GM12891 (cell line): ENCODE measurements around the gene ABRACL.
"Not testable (repeated sequence)": the region's sequence is repeated elsewhere in the genome, so short reads cannot be mapped to it uniquely, and the experiment has no call there.

ENCODE experiments used
- DNase-seq: peaks from one replicate; pipeline ENCODE4 v3.0.0; 2011; ENCODE audit warnings: low spot score; ENCODE audit not compliant: insufficient read length
- FAIRE-seq: peaks from 2 replicates; lab custom pipeline; 2011; peaks lifted over from hg19 to GRCh38; lab: Jason Lieb, UNC
- PAX5 ChIP-seq: IDR thresholded peaks from 2 replicates; pipeline ENCODE4 v1.6.1; 2011; ENCODE audit warnings: low read length, moderate library complexity, mild to moderate bottlenecking; ENCODE audit not compliant: insufficient read depth, severe bottlenecking
- POLR2A ChIP-seq: IDR thresholded peaks from 2 replicates; pipeline ENCODE4 v1.6.1; 2011; ENCODE audit warnings: low read depth, low read length, control low read depth
- POLR2AphosphoS5 ChIP-seq: IDR thresholded peaks from 2 replicates; pipeline ENCODE4 v1.6.1; 2011; ENCODE audit warnings: low read depth, low read length, control low read depth
- POU2F2 ChIP-seq: IDR thresholded peaks from 2 replicates; pipeline ENCODE4 v1.6.1; 2011; ENCODE audit warnings: low read depth, mild to moderate bottlenecking, control low read depth, low read length, moderate library complexity
- SPI1 ChIP-seq: IDR thresholded peaks from 2 replicates; pipeline ENCODE4 v1.6.1; 2011; ENCODE audit warnings: low read depth, low read length, control low read depth
- TAF1 ChIP-seq: IDR thresholded peaks from 2 replicates; pipeline ENCODE4 v1.6.1; 2011; ENCODE audit warnings: low read depth, low read length, control low read depth

ABRACL gene

DNA sequence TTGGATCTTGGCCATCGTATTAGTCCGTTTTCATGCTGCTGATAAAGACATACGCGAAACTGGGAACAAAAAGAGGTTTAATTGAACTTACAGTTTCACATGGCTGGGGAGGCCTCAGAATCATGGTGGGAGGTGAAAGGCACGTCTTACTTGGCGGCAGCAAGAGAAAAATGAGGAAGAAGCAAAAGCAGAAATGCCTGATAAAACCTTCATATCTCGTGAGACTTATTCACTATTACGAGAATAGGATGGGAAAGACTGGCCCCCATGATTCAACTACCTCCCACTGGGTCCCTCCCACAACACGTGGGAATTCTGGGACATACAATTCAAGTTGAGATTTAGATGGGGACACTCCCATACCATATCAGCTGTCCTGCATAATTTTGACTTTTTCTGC, 20.4 kb upstream of the ABRACL start:
- no peak for FAIRE-seq
- TF ChIP-seq POU2F2 (no peak), PAX5 (no peak), POLR2A (no peak), POLR2AphosphoS5 (no peak), TAF1 (no peak), SPI1 (no peak)
- no peak for DNase-seq

DNA sequence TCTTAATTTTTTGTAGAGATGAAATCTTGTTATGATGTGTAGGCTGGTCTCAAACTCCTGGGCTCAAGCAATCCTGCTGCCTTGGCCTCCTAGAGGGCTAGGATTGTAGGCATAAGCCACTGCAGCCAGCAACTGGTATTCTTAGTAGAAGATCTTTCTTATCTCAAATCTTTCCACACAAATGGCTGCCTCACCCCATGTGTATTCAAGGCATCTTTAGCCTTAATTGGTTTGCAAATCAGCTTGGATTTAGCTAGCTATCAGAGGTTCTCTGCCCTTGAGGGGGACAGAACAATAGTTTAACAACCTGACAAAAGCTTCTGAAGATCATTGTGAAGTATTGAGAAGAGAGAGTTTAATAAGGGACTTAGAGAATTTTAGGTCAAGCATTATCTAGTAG, 17.9 kb upstream of the ABRACL start:
- no peak for DNase-seq

GRCh38 chr6:139011980-139012379, 16.6 kb upstream of the ABRACL start:
- TF ChIP-seq TAF1 (no peak), POLR2AphosphoS5 (no peak), PAX5 (no peak), SPI1 (no peak), POLR2A (no peak), POU2F2 (no peak)
- DNase-seq: no peak
- no peak for FAIRE-seq

More for the DNA sequence above, 17.9 kb upstream of the ABRACL start:
- no peak for TF ChIP-seq POU2F2
- TF ChIP-seq POLR2A: no peak
- no peak for TF ChIP-seq TAF1
- no peak for TF ChIP-seq POLR2AphosphoS5
- no peak for TF ChIP-seq PAX5
- no peak for TF ChIP-seq SPI1
- no peak for FAIRE-seq

GRCh38 chr6:139013185-139013800, 15.3 kb upstream of the ABRACL start:
- DNase-seq: no peak
- FAIRE-seq: no peak
- TF ChIP-seq POU2F2 (no peak), SPI1 (no peak), PAX5 (no peak), POLR2A (no peak), TAF1 (no peak), POLR2AphosphoS5 (no peak)

DNA sequence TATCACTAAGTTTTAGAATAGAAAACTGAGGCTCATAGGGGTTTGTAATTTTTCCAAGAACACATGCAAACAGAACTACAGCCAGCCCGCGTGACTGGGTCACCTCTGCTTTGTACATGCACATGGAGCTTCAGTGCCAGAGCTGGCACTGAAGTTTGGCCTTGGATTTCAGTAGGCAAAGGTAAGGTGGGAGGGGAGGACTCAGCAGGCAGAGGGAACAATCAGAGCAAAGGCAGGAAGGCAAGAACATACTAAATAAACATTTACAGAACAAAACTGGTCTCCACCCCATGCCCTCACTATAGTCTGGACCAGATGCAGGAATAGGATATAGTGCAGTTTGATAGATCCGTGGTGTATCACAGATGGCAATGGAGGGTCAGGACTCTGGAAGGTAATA, 13.6 kb upstream of the ABRACL start:
- DNase-seq (no peak), FAIRE-seq (peak; percentile 41)
- TF ChIP-seq POU2F2 (no peak), POLR2A (no peak), SPI1 (no peak), PAX5 (no peak), TAF1 (no peak), POLR2AphosphoS5 (no peak)

DNA sequence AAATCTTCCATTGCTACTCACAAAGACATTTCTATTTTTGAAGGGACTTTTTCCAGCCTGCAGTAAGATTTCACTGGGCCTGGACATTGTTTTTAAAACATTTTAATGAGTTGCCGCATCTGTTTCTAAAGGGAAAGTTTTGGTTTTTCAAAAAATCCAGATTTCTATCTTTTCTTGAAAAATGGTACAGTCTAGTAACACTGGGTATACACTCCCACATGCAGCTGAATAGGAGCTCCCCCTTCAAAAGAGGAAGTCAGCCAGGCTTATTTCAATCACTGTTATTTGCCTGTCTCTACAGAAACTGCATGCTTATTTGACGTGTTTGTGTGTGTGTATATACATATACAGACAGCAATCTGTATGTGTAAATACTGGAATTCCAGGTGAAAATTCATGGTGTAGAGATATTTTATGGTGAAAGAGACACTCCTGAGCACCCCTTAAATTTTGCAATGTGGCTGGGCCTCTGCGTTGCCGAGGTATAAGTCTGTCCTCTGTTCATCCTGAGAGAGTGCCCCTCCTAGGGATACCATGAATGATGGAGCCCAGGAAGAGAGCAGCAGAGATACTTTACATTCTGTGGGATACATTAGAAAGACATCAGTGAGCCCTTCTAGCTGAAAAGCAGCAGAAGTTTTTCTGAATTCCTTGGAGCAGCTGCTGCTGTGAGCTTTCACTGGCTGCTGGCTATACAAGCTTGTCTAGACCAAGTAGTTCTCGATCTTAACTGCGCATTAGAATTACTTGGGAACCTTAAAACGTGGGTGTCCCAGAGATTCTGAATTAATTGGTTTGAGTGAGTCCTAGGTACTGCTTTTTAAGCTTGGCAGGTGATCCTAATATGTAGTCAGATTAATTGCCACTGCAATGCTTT, 12.0 kb upstream of the ABRACL start:
- DNase-seq: peak; percentile 30
- peak; percentile 85 for FAIRE-seq
- peak; percentile 99 for TF ChIP-seq SPI1
- TF ChIP-seq PAX5: no peak
- no peak for TF ChIP-seq TAF1
- no peak for TF ChIP-seq POU2F2

GRCh38 chr6:139017227-139017626, 11.3 kb upstream of the ABRACL start:
- no peak for DNase-seq
- no peak for FAIRE-seq
- TF ChIP-seq SPI1: no peak
- no peak for TF ChIP-seq POLR2A
- TF ChIP-seq POLR2AphosphoS5: no peak
- no peak for TF ChIP-seq PAX5

- TF ChIP-seq POLR2A (no peak), PAX5 (no peak), POU2F2 (no peak), TAF1 (no peak), POLR2AphosphoS5 (no peak), SPI1 (no peak)
- DNase-seq (no peak), FAIRE-seq (no peak)
Measured at GRCh38 chr6:139019722-139020121, 8.8 kb upstream of the ABRACL start.

- DNase-seq: no peak
- TF ChIP-seq PAX5 (no peak), POLR2A (no peak), POLR2AphosphoS5 (no peak), TAF1 (no peak), SPI1 (no peak), POU2F2 (no peak)
- FAIRE-seq: no peak
Measured at GRCh38 chr6:139020689-139021088, 7.9 kb upstream of the ABRACL start.

- not testable (repeated sequence) for FAIRE-seq, DNase-seq
Measured at GRCh38 chr6:139025416-139025815, 3.1 kb upstream of the ABRACL start.
